ENCODE measurements around the gene SUGCT.

Gene SUGCT

DNA sequence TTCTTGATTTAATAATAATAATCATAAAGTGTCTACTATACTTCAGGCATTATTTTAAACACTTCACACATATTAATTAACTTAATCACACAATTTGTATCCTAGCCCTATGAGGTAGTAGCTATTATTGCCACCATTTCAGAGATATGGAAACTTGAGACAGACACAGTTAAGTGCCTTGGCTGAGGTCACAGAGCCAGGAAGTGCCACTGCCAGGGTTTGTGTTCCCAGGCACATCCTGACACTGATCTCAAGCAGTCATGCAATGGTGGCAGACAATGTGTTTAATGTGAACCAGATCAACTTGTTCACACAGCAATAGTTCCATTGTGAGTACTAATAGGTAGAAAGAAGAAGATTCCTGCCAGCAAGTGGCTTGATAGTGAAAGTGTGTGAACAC, 666.0 kb downstream of the SUGCT start:
- no peak for DNase-seq

DNA sequence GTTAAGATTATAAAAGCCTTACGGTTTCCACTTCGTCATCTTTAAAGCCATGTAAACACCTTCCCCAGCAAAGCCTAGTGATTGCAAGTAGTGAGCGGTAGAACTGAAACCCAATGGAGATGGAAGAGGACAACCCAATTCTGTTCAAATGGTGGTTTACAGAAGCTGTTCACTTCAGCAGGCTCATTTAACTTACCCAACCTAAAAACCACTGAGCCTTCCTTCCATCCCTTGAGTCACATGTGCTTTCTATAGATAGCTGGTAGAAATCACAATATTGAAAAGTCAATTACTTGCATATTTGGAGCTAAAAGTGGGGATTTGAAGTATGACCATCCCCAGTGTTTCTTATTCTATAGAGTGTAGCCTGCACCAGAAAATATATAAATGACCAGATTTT, 667.7 kb downstream of the SUGCT start:
- DNase-seq, result no peak

DNA sequence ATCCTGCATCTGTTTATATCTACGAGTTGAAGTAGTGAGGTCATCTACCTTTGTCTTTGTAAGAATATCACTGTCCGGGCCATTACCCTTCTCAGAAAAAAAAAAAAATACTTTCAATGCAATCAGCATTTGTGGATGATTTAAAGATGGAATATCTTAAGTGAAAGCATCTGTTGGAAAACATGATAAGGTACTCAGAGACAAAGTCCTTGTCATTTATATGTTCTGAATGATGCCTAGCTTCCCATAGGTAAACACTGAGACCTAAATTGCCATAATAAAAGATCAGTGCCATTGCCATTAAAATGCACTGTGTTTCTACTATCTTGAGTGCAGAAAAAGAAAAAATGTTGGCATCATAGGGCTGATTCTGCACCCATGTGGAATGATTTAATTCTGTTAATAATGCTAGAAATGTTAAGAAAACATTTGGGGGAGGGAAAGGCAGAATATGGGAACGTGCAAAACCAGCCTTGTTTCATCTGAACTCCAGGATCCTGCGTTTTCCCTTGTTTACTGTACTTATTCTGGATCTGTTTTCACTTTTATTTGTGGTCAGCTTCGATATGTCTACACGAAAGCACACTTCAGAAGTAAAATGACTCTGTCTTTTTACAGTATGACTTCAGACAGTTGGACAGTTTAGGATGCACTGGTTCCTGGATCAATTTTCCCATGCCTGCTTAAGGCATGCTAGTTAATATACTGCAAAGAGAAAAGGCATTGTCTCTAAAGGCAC, 669.8 kb downstream of the SUGCT start:
- no peak for DNase-seq

DNA sequence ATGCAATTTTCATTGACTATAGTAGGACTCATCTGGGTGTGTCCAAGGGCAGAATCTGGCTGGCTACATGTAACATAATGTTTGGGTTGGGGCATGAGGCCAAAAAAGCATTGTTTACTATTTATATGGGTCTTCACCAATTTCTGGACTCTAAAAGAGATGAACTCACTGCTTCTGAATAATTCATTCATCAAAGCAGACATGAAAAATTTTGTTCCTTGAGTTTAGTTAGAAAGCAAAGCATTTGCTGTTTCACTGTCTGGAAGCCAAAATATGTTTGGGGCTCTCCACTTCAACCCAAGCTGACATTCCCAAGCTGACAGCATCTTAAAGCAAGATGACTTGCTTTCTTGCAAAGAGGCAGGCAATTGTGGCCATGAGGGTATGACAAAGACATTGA, 670.6 kb downstream of the SUGCT start:
- no peak for DNase-seq

DNA sequence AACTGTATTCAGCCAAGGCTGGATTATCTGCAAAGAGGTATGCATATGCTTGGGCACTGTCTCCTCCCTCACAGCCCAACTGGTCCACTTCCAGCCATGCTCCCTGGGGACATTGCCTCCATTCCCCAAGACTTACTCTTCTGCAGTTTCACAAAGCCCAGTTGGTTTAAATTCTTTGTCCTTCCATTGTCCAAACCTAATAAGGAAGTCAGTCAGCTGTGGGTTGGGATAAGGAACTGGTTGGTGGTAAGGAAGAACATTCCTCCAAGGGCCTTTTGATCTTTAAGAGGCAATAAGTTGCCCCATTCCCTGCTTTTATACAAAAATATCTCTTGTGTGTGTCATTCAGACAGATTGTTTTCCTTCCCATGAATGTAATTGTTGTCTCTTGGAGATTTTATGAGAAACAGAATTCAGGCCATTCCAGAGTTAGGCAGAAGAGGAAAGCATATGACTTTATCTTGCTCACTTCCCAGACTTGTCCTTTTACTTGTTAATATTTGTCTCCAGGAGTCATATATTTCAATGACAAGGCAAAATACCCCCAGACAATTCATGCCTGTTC, 673.7 kb downstream of the SUGCT start:
- no peak for DNase-seq

DNA sequence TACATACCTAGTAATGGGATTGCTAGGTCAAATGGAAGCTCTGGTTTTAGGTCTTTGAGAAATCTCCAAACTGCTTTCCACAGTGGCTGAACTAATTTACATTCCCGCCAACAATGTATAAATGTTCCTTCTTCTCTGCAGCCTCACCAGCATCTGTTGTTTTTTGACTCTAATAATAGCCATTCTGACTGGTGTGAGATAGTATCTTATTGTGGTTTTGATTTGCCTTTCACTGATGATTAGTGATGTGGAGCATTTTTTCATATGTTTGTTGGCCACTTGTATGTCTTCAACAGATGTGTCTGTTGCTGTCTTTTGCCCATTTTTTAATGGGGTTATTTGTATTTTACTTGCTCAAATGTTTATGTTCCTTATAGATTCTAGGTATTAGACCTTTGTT, 675.5 kb downstream of the SUGCT start:
- DNase-seq, result no peak

DNA sequence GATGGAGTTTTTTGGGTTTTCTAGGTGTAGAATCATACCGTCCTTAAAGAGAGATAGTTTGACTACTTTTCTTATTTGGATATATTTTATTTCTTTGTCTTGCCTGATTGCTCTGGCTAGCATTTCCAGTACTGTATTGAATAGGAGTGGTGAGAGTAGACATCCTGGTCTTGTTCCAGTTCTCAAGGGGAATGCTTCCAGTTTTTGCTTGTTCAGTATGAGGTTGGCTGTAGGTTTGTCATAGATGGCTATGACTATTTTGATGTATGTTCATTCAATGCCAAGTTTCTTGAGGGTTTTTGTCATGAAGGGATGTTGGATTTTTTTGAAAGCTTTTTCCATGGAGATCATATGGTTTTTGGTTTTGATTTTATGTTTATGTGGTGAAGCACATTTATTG, 676.9 kb downstream of the SUGCT start:
- DNase-seq, result no peak

DNA sequence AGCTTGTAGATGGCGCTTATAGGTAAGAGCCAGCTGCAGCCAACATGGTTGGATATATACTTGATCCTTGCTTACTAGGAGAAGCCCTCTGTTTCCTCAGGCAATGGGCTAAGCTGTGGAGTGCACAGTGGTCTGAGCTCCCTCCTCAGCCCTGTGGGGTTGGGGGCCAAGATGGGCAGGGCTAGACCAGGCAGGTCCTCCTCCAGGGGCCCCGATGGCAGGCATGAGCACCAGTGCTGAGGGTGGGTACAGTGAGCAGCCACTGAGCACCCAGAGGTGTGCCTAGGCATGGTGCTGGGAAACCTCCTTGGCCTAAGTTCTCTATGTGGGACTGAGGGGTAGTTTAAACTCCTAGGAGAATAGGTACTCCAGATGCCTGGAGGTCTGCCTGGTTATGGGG, 680.2 kb downstream of the SUGCT start:
- no peak for DNase-seq

DNA sequence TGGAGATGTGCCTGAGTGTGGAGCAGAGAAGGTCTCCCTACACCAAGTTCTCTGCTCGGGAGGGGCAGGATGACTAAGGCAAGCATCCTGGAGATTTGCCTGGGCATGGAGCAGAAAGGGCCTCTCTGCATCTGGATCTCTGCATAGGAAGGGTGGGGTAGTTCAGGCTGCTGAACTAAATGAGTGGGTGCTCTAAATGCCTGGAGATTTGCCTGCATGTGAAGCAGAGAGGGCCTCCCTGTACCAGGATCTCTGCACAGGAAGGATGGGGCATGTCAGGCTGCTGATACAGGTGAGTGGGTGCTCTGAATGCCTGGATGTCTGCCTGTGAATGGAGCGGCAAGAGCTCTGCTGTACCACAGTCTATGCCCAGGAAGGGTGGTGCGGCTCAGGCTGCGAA, 680.7 kb downstream of the SUGCT start:
- no peak for DNase-seq

DNA sequence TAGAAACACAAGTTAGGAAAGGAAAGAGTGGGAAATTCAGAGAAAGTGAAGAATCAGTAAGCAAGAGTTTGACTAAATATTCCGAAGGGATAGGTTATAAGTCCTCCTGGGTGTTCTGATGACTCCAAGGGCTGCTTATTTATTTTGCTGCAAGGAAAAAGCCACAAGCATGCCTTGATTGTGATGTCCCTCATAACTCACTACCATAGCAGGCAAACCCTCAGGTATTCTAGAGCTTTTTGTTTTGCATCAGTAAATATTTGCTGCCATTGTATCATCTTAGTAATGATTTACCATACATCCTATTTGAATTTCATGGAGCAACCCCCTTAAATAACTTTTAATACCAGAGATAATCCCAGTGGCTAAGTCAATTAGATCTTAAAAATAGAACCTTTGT, 688.1 kb downstream of the SUGCT start:
- DNase-seq, result no peak

DNA sequence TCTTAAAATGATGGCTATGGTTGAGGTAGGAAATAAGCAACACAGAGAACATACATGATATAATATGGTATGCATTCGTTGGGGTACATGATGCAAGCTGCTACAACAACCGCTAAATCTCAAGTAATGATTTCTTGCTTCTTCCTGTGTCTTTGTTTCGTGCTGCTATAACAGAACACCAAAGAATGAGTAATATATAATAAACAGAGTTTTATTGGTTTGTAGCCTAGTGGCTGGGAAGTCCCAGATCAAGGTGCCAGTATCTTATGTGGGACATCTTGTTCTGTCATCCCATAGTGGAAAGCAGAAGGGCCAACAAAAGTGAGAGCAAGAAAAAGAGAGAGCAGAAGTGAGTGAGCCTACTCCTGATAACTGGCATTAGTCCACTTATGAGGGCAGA, 689.7 kb downstream of the SUGCT start:
- DNase-seq, result no peak

DNA sequence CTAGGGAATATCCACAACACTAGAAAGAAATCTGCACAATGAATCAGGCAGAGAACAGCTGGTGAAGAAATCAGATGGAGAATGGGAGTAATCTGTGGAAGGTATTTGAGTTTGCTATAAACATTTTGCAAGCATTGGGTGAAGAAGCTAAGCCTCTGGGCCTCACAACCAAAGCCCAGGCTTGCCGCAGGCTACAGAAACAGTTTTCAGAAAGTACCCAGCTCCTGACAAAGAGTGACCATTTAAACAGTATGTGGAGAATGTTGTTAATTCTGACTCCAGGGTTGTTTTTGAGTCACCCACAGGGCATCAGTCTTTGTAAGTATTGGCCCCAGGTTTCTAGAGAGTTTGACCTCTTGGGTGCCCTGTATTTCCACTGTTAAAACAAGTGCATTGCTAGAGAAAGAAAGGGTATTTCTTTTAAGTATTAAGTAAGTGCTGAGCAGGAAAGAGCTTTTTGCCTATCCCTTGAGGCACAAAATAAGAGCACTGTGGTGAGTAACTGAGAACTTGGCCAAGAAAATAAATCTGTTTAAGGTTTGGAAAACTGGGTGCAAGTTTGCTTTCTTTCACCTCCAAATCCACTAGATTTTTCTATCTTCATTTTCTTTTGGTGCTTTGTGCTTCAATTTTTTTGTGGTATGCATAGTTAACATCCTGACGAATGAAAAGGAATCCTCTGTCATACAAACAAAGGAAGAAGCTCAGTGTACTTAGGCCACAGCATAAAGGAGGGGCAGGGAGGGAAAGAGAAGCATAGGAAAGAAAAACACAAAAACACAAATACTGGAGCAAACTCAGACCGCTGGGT, 691.8 kb downstream of the SUGCT start:
- no peak for DNase-seq

DNA sequence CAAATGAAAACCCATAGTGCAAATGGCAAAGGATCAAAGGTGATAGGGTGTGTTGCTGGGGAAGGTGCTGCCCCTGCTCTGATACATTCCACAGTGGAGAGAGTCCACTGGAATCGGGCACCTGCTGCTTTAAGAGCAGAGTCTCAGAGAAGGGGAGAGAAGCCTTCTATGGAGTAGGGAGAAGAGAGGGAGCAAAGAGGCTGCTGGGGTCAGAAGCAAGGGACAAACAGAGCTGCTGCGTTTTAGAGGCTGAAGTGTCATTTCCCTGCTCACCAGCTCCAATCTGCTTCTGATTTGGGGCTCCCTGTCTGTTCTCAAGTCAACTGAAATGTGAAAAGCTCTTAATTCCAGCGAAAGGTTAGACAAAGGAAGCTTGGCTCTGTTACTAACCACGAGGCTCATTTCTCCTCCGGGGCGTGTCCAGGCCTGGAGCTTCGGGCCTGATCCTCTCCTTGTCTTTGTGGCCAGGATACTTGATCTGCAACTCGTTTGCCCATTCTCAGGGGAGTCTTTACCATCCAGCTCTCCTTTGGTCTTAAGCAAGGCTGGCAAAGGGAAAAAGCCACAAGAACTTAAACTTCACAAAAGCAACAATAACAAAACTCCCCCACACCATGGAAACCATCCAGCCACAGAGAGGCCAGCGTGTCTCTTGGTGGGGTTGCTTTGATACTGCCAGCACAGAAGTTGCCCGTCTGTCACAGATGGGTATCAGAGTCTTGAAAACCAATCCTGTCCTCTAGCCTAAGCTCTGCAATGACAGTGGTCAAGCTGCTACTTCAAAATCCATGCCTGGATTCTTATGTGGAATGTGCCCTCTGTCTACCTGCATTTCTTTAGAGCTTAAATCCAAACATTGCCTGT, 692.6 kb downstream of the SUGCT start:
- no peak for DNase-seq

DNA sequence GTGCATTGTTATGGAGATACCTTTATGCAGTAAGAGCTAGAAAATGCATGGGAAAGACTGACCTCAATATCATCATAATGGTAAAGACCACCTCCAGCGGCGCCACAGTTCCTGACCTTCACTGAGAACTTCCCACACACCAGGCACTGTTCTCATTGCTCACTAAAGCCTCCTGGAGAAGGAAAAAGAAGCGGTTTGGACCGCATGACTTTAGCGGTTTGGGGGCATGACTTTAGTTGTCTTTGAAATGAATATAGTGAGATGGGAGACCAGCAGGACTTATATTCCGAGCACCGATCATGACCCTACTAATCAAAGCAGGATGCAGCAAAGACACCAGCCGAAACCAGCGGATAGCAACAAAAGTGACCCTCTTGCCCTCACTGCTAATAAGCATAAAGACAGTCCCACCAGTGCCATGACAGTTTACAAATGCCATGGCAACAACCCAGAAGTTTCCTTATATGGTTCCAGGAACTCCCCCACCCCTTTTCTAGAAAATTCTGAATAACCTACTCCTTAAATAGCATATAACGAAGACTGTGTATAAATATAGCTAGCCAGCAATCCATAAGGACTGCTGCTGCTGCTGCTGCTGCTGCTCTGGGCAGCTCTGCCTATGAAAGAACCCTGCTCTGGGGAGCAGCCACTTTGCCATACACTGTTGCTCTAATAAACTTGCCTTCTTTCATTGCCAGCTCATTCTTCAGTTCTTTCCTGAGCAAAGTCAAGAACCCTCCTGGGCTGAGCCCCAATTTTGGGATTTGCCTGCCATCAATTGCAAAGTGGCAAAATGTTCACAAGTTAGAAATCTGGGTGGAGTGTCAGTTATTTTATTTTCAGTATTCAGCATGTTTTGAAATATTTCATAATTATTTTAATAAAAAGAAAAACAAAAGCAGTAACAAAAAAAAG, 694.1 kb downstream of the SUGCT start:
- DNase-seq, result no peak

DNA sequence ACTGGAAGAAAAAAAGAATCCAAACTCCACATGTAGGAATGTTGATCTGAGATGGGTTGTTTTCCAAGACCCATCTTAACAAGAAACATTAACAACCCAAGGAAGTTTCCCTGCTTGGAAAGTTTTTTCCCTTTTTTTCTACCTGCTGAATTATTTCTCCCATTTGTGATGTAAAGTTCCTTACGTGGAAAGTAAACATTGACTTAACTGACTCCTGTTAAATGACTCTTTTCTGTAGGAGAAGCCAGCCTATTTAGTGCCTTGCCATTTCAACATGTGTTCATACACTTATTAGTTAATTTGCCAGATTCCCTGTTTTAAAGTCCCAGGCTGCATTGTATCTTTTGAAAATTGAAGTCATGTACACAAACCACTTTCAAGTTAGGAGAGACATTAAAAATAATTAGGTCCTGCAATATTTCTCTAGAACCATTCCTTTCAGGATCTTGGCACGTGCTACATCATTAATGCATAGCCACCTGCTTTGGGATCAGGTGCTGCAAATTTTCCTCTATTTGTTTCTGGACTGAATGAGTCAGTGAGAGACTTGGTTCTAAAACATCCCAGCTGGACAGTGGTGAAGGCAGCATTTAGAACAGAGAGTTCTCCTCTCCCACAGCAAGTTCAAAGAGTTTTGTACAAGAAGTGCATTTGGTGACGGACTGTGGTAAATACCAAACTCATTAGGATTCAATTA, 698.5 kb downstream of the SUGCT start:
- no peak for DNase-seq

DNA sequence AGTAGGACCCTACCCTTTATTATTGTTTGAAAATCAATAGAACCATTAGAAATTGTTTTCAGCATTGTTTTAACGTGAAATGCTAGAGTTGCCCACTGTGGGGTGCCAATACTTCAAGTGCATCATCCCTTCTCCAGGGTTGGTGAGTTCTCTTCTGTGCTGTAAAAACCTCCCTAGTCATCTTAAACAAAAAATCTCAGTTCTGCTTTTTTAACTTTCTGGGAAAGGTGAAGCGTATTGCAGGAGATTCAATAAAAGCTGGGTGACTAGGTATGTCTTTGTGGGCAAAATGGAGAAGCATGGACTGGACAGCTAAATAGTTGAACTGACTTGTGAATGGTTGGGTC, 699.1 kb downstream of the SUGCT start:
- no peak for DNase-seq

DNA sequence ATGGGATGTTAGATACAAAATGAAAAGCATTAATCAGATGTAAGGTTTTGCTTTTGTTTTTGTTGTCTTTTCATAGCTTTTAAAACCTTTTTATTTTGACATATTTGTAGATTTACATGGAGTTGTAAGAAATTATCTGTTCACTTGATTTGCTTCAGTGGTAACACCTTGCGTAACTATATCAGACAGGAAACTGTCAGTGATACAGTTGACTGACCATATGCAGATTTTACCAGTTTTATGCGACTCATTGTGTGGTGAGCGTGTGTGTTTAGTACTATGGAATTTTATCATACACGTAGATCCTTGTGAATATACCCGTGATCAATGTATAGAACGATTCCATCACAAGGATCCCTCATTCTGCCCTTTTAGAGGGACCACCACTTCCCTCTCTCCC, 701.4 kb downstream of the SUGCT start:
- no peak for DNase-seq

DNA sequence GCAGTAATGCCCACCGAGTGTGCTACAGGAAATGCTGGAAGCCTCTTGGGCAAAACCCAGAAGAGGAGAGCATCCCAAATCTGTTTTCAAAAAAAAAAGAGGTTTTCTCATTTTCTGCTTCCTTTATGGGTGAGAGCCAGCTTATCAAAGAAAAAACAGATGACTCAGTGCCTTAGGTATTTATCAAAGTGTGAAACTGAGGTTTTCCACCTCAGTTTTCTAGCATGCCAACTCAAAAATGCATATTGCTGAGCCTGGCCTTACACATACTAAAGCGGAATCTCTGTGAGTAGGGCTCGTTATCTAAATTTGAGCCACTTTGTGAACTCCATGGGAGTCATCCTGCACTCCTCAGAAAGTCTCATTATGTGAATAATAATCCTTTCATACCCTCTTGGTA, 705.1 kb downstream of the SUGCT start:
- DNase-seq, result no peak

DNA sequence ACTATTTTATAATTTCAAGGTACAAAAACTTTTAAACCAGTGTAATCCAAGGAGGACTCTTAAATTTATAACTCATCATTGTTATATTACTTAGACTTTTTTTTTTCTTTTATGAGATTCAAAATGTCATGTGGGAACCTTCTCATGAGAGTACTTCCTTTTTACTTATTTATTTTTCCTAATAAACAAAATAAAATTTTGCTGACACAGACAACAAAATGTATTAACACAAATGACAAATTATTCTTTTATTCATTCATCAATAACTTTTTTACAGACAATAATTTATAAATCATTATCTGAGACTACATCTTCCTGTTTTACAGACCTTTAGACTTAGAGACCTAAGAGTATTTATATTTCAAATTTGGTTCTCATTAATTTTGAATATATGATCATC, 706.2 kb downstream of the SUGCT start:
- no peak for DNase-seq

DNA sequence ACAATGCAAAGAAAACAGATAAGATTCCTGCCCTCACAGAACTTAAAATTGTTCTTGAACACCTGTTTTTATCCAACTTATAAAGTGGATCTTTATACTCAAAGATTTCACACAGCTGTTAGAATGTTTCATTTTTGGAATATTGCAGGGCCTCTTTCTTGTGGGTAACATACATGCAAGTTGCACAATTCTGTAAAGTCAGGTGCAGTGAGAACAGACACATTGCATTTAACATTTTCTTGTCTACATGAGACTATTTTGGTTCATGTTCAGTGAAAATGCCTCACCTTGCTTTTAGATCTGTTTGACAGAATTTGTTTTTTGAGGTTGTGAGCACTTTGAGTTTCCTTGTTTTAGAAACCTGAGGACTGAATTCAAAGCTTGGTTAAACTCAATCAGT, 707.8 kb downstream of the SUGCT start:
- no peak for DNase-seq

DNA sequence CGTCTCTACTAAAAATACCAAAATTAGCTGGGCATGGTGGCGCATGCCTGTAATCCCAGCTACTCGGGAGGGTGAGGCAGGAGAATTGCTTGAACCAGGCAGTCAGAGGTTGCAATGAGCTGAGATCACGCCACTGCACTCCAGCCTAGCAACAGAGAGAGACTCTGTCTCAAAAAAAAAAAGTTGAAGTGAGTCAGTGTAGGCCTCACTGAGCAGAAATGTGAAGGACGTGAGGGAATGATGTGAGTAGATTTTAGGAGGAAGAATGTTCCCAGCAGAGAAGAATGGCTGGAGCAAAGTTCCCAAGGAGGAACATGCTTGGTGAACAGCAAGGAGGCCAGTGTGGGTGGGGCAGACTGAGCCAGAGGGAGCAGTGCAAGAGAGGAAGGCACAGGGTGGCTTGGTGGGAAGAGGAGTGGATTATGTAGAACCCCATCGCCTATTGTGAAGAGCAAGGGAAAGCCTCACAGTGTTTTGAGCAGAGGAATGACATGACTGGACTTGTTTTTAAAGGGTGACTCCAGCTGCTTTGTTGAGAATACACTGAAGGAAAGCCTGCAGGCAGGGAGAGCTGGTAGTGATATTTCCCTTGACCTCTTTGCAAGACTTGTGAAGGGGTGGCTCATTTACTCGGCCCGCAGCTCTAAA, 708.7 kb downstream of the SUGCT start:
- no peak for DNase-seq
